ENCODE data around the gene AGTPBP1.
"Not testable (repeated sequence)": the region's sequence is repeated elsewhere in the genome, so short reads cannot be mapped to it uniquely, and the experiment has no call there.

Gene AGTPBP1

GRCh38 chr9:85741875-85742596 lies at the start of gene AGTPBP1:
AGTPBP1 (minus strand) TSS chr9:85741954; CDS start chr9:85712533, 29,421 bp downstream.
- DNase-seq (ENCODE audit: low spot score), result peak; percentile 96

GRCh38 chr9:85786116-85786515 lies 44.4 kb upstream of the AGTPBP1 start:
- not testable (repeated sequence) for DNase-seq (ENCODE audit: low spot score)

- not testable (repeated sequence) for DNase-seq (ENCODE audit: low spot score)
Measured at GRCh38 chr9:85773844-85774243, 32.1 kb upstream of the AGTPBP1 start.

- not testable (repeated sequence) for DNase-seq (ENCODE audit: low spot score)
Measured at GRCh38 chr9:85761802-85762201, 20.0 kb upstream of the AGTPBP1 start.

GRCh38 chr9:85757716-85758115 lies 16.0 kb upstream of the AGTPBP1 start:
- DNase-seq (ENCODE audit: low spot score), result not testable (repeated sequence)

- DNase-seq (ENCODE audit: low spot score), result not testable (repeated sequence)
Measured at GRCh38 chr9:85756216-85756615, 14.5 kb upstream of the AGTPBP1 start.

- no peak for DNase-seq (ENCODE audit: low spot score)
Measured at GRCh38 chr9:85746309-85746708, 4.6 kb upstream of the AGTPBP1 start.

- no peak for DNase-seq (ENCODE audit: low spot score)
Measured at GRCh38 chr9:85745203-85745602, 3.4 kb upstream of the AGTPBP1 start.

- DNase-seq (ENCODE audit: low spot score), result no peak
Measured at GRCh38 chr9:85744480-85744879, 2.7 kb upstream of the AGTPBP1 start.

GRCh38 chr9:85743275-85744128 lies 1.7 kb upstream of the AGTPBP1 start:
- DNase-seq (ENCODE audit: low spot score), result peak; percentile 12

- DNase-seq (ENCODE audit: low spot score), result no peak
Measured at GRCh38 chr9:85742597-85742936, 813 bp upstream of the AGTPBP1 start.

- peak; percentile 71 for DNase-seq (ENCODE audit: low spot score)
Measured at GRCh38 chr9:85741095-85741874, 469 bp downstream of the AGTPBP1 start.

- DNase-seq (ENCODE audit: low spot score), result no peak
Measured at GRCh38 chr9:85740787-85741094, 1.0 kb downstream of the AGTPBP1 start.

- DNase-seq (ENCODE audit: low spot score), result no peak
Measured at GRCh38 chr9:85738509-85738908, 3.2 kb downstream of the AGTPBP1 start.

- DNase-seq (ENCODE audit: low spot score), result no peak
Measured at GRCh38 chr9:85737671-85738070, 4.1 kb downstream of the AGTPBP1 start.

GRCh38 chr9:85730916-85731630 lies 10.7 kb downstream of the AGTPBP1 start:
- no peak for DNase-seq (ENCODE audit: low spot score)

- DNase-seq (ENCODE audit: low spot score), result no peak
Measured at GRCh38 chr9:85729882-85730281, 11.9 kb downstream of the AGTPBP1 start.

- no peak for DNase-seq (ENCODE audit: low spot score)
Measured at GRCh38 chr9:85727500-85727899, 14.3 kb downstream of the AGTPBP1 start.

GRCh38 chr9:85726737-85727136 lies 15.0 kb downstream of the AGTPBP1 start:
- no peak for DNase-seq (ENCODE audit: low spot score)

- DNase-seq (ENCODE audit: low spot score), result peak; percentile 67
Measured at GRCh38 chr9:85723215-85723614, 18.5 kb downstream of the AGTPBP1 start.

GRCh38 chr9:85719411-85719810 lies 22.3 kb downstream of the AGTPBP1 start:
- DNase-seq (ENCODE audit: low spot score), result not testable (repeated sequence)

- DNase-seq (ENCODE audit: low spot score), result not testable (repeated sequence)
Measured at GRCh38 chr9:85717818-85718217, 23.9 kb downstream of the AGTPBP1 start.

Data from CD4-positive, alpha-beta T cell treated with Interleukin-2 at 100 ng/mL for 4 hours (primary cell).